Measurements from ENCODE around the gene CYTH2.

Gene CYTH2

DNA sequence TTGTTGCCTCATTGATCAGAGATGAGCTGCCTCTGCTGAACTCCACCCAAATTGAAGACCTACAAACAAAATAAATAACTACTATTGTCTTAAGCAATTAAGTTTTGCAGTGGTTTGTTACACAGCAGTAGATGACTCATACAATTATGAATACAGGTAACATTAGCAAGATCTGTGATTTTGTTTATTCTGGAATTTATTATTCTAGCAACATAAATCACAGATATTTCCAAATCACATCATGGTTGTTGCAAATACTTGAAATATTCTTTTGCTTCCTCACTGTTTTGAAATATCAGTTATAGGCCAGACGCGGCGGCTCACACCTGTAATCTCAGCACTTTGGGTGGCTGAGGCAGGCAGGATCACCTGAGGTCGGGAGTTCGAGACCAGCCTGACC lies 55.6 kb downstream of the CYTH2 start:
- H3K27ac ChIP-seq, result no peak overlapping the region
- DNase-seq (ENCODE audit: low spot score), result no peak
- ChIA-PET POLR2A (ENCODE audit: low non-redundant PET) (no interaction called here), CTCF (interaction anchor here (0.6 kb wide), 1 partner anchor 516 kb away, joined by 3 read pairs; no protein-coding TSS in a partner anchor)
- TF ChIP-seq, protein P1, sequence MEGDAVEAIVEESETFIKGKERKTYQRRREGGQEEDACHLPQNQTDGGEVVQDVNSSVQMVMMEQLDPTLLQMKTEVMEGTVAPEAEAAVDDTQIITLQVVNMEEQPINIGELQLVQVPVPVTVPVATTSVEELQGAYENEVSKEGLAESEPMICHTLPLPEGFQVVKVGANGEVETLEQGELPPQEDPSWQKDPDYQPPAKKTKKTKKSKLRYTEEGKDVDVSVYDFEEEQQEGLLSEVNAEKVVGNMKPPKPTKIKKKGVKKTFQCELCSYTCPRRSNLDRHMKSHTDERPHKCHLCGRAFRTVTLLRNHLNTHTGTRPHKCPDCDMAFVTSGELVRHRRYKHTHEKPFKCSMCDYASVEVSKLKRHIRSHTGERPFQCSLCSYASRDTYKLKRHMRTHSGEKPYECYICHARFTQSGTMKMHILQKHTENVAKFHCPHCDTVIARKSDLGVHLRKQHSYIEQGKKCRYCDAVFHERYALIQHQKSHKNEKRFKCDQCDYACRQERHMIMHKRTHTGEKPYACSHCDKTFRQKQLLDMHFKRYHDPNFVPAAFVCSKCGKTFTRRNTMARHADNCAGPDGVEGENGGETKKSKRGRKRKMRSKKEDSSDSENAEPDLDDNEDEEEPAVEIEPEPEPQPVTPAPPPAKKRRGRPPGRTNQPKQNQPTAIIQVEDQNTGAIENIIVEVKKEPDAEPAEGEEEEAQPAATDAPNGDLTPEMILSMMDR (conservative IDR thresholded peaks at IDR 0.05; ENCODE audit: low read depth), result no peak

DNA sequence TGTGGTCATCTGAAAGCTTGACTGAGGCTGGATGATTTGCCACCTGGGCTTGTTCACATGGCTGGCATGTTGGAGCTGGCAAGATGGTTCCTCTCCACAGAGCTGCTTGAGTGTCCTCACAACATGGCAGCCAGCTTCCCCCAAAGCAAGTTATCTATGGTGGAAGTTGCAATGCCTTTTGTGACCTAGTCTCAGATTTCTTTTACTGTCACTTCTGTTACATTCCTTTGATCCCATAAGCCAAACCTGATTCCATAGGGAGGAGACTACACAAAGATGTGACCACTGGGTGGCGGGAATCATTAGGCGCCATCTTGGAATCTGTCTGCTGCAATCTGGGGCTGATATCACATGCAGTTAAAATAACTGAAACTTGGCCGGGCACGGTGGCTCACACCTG lies 60.0 kb downstream of the CYTH2 start:
- CTCF ChIA-PET, result no interaction called here
- no peak overlapping the region for H3K27ac ChIP-seq
- TF ChIP-seq, protein P1 (conservative IDR thresholded peaks at IDR 0.05; ENCODE audit: low read depth), result no peak
- POLR2A ChIA-PET (ENCODE audit: low non-redundant PET), result no interaction called here
- DNase-seq (ENCODE audit: low spot score), result no peak

DNA sequence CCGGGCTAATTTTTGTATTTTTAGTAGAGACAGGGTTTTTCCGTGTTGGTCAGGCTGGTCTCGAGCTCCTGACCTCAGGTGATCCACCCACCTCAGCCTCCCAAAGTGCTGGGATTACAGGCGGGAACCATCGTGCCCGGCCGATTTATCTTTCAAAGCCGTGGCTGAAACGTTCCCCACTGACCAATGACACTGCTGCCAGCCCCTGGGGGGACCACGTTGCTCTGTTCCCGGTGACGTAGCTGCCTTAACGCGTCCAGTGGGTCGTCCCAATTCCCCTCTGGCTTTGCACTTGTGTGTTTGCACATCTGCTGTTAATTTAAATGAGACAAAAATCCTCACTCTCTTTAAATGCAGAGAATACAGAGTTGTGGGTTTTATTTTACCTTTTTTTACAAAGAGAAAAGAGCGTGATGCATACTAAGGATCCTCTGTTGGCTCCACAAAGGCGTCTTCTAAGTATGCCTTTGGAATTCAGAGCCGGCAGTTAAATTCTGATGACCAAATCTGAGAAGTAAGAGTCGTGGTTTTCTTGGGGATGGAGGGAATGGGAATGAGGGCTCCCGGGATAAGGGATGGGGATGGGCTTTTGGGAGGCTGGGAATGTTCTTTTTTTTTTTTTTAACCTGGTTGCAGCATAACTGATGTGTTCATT lies 61.0 kb downstream of the CYTH2 start:
- DNase-seq (ENCODE audit: low spot score), result no peak
- TF ChIP-seq, protein P1 (conservative IDR thresholded peaks at IDR 0.05; ENCODE audit: low read depth), result no peak
- POLR2A ChIA-PET (ENCODE audit: low non-redundant PET), result no interaction called here
- H3K27ac ChIP-seq, result no peak overlapping the region
- CTCF ChIA-PET, result interaction anchor here (0.9 kb wide), 1 partner anchor 53 kb away, joined by 3 read pairs; no protein-coding TSS in a partner anchor

GRCh38 chr19:48530770-48531169 lies 61.6 kb downstream of the CYTH2 start:
- TF ChIP-seq, protein P1 (conservative IDR thresholded peaks at IDR 0.05; ENCODE audit: low read depth), result no peak
- ChIA-PET CTCF (interaction anchor here (0.9 kb wide), 1 partner anchor 52 kb away, joined by 3 read pairs; no protein-coding TSS in a partner anchor), POLR2A (ENCODE audit: low non-redundant PET) (no interaction called here)
- no peak overlapping the region for H3K27ac ChIP-seq
- DNase-seq (ENCODE audit: low spot score), result no peak
